Stomach (tissue), 9 donors: Measurements from ENCODE around the gene KLRC4. TPM values are rescaled to one million over a fixed set of nuclear protein-coding genes. Genes with fewer than 3 reads are reported as not detected.
A peak's percentile ranks its signal among the peaks of the same experiment; 100 is the strongest.
"Not testable (repeated sequence)": the region's sequence is repeated elsewhere in the genome, so short reads cannot be mapped to it uniquely, and the experiment has no call there.

ENCODE experiments used
- DNase-seq, 2 donors: peaks; one replicate each; pipeline versions ENCODE4 v3.0.0 to v3.0.0-alpha.2; 2013 to 2019
- H3K27ac ChIP-seq, 5 donors: fragments of 200-600 bp in 4 of 5; sonication (generic) in 4 of 5; one replicate each; pipeline ENCODE4 v1.5.1; 2013 to 2019; ENCODE audit warnings: mild to moderate bottlenecking in 1 of 5, moderate library complexity in 1 of 5
- H3K27me3 ChIP-seq, 3 donors: fragments of 200-600 bp; sonication (generic); one replicate each; pipeline ENCODE4 v1.5.1; 2017 to 2019; ENCODE audit warnings: mixed run types in 1 of 3
- H3K36me3 ChIP-seq, 4 donors: fragments of 200-600 bp; sonication (generic); 1 replicate in 3 of 4; 2 replicates in 1 of 4; pipeline ENCODE4 v1.5.1; 2016 to 2019
- H3K4me1 ChIP-seq, 4 donors: fragments of 200-600 bp; sonication (generic); one replicate each; pipeline ENCODE4 v1.5.1; 2016 to 2019
- H3K4me3 ChIP-seq, 4 donors: fragments of 200-600 bp; sonication (generic) in 3 of 4; one replicate each; pipeline ENCODE4 v1.5.1; 2016 to 2019; ENCODE audit warnings: mild to moderate bottlenecking in 1 of 4
- H3K9me3 ChIP-seq, 4 donors: fragments of 200-600 bp; sonication (generic); one replicate each; pipeline ENCODE4 v1.5.1; 2016 to 2019
- CTCF ChIP-seq, 7 experiments: fragments of 450-650 bp in 4 of 7; fragments of 200-600 bp in 3 of 7; sonication (generic) in 3 of 7; IDR thresholded peaks; one replicate each; pipeline ENCODE4 v1.5.1; 2016 to 2019; ENCODE audit warnings: antibody characterized with exemption in 7 of 7, control low read depth in 2 of 7, mild to moderate bottlenecking in 1 of 7
- EP300 ChIP-seq: sonication (generic); formaldehyde crosslinking; IDR thresholded peaks from one replicate; pipeline ENCODE4 v1.6.1; 2017; ENCODE audit warnings: antibody characterized with exemption
- POLR2A ChIP-seq, 4 donors: fragments of 450-650 bp; IDR thresholded peaks; one replicate each; pipeline ENCODE4 v1.6.1; 2016; ENCODE audit warnings: antibody characterized with exemption in 4 of 4, control low read depth in 2 of 4, mild to moderate bottlenecking in 1 of 4, moderate library complexity in 1 of 4
- POLR2AphosphoS5 ChIP-seq, 3 donors: sonication (generic); formaldehyde crosslinking; IDR thresholded peaks; one replicate each; pipeline ENCODE4 v1.6.1; 2016; ENCODE audit warnings: antibody characterized with exemption in 3 of 3
- WGBS, 5 donors: extraction: QIAGEN DNeasy Blood & Tissue Kit in 3 of 5; methylation state at CpG; one replicate each; pipeline versions ENCODE4 v1.1.5 to v1.1.7; 2013 to 2018; 5-methylcytosine and 5-hydroxymethylcytosine counted together
- intact Hi-C: fragments of 100-400 bp; cut with DNase I; formaldehyde crosslinking; loops from one replicate; pipeline ENCODE4 v1.15.1; 2023; ENCODE audit warnings: low total_unique reads
- polyA plus RNA-seq, 3 donors: library from polyadenylated mRNA; stranded (reverse); fragments of 200-250 nt; gene quantifications; one replicate each; pipeline ENCODE4 v1.2.3, GENCODE V29; 2013
- total RNA-seq, 5 donors: library from RNA; depleted of rRNA; stranded (reverse); fragments of >200 nt; gene quantifications; one replicate each; pipeline versions ENCODE4 v1.1.0 to v1.2.3, GENCODE V29; 2014 to 2016
- donor health status: healthy with polysubstance abuse.
- donor health status: Bipolar disorder and iron deficiency.
- donor health status: healthy.

The KLRC4 gene
- total and polyA plus RNA-seq, 8 donors = 0.13 to 1.3 TPM; not detected in 6

- DNase-seq = no peak
- Histone ChIP-seq H3K4me1 (peaks cover 0 to 17% (median 10%) of the 10 kb centered on the region in 4 donors), H3K27ac (no peak overlapping the region), H3K27me3 (no peaks in the 10 kb centered on the region), H3K9me3 (no peaks in the 10 kb centered on the region), H3K4me3 (no peak overlapping the region), H3K36me3 (no peaks in the 10 kb centered on the region)
- intact Hi-C loops = no loop called here
- TF ChIP-seq POLR2A (IDR thresholded peaks at IDR 0.05) (no peak), CTCF (IDR thresholded peaks at IDR 0.05) (no peak), EP300 (no peak), POLR2AphosphoS5 (IDR thresholded peaks at IDR 0.05) (no peak)
- WGBS, 5 donors = 33 to 59% (median 49%) methylated on average over 2 of the region's 2 CpGs
These were observed 12.3 kb downstream of the KLRC4 start for GRCh38 chr12:10397296-10397695.

- H3K36me3 ChIP-seq, intact Hi-C loops, H3K4me3 ChIP-seq, H3K27me3 ChIP-seq, H3K9me3 ChIP-seq, DNase-seq: not testable (repeated sequence)
- Histone ChIP-seq H3K4me1 (peaks cover 0 to 22% (median 14%) of the 10 kb centered on the region in 4 donors), H3K27ac (peak overlapping the region in 4 of 5 donors; percentile 52 to 70 (median 68))
- 82 to 90% (median 86%) methylated on average over 12 to 15 of the region's 15 CpGs for WGBS, 5 donors
These were observed 13.4 kb downstream of the KLRC4 start for GRCh38 chr12:10396176-10396575.

DNA sequence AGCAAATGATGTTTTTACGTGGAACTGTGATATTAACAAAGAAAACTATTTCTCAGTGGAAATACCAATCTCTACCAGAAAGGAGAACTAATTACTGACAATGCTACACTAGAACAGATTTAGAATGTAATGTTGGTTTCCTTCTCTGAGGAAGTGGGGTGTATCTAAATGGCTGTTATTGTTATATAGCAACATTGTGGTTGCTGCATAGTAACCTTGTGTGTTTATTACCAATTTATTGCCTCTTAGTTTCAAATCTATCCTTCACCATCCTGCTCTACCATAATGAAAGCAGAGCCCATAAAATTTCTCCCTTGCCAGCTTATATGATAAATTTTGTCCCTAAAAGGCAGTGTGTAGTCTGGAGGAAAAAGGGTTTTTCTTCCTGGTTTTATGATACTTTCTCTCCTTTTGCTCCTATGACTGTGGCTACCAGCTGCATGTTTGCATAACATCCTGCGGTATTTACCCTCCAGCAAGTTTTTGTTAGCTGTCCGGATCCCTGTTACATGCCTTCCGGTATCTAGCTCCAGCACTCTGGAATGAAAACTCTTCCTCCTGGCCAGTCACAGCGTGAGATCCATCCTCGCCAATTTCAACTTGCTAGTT is 14.1 kb downstream of the KLRC4 start:
- intact Hi-C loops = no loop called here
- Histone ChIP-seq H3K4me1 (peaks cover 0 to 22% (median 14%) of the 10 kb centered on the region in 4 donors), H3K36me3 (no peaks in the 10 kb centered on the region), H3K27me3 (no peaks in the 10 kb centered on the region), H3K27ac (peak overlapping the region in 4 of 5 donors; percentile 52 to 70 (median 68)), H3K4me3 (no peak overlapping the region), H3K9me3 (no peaks in the 10 kb centered on the region)
- peak; percentile 31 to 73 for DNase-seq
- peak in 2 of 3 donors; percentile 33 to 67 for TF ChIP-seq POLR2AphosphoS5 (IDR thresholded peaks at IDR 0.05)
- peak in 1 of 4 donors; percentile 6 for TF ChIP-seq POLR2A (IDR thresholded peaks at IDR 0.05)
- no peak for TF ChIP-seq EP300
- WGBS, 5 donors = 12 to 31% (median 21%) methylated on average over 6 of the region's 6 CpGs

DNA sequence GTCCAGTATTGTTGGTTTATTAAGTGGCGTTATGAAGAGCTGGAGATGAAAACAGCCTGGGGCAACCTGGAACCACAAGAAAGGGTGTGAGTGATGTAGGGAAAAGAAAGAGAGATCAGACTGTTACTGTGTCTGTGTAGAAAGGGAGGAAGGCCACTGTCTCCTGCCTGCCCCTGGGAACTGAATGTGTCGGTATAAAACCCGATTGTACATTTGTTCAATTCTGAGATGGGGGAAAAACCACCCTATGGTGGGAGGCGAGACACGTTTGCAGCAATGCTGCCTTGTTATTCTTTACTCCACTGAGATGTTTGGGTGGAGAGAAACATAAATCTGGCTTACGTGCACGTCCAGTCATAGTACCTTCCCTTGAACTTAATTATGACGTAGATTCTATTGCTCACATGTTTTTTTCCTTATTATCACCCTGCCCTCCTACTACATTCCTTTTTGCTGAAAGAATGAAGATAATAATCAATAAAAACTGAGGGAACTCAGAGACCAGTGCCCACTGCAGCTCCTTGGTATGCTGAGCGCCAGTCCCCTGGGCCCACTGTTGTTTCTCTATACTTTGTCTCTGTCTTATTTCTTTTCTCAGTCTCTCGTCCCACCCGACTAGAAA is 14.9 kb downstream of the KLRC4 start:
- H3K4me3 ChIP-seq, H3K9me3 ChIP-seq, DNase-seq, intact Hi-C loops, H3K27me3 ChIP-seq, H3K36me3 ChIP-seq: not testable (repeated sequence)
- Histone ChIP-seq H3K27ac (peak overlapping the region in 3 of 5 donors; percentile 52 to 69 (median 68)), H3K4me1 (peaks cover 0 to 22% (median 14%) of the 10 kb centered on the region in 4 donors)
- 77 to 90% (median 80%) methylated on average over 11 of the region's 11 CpGs for WGBS, 5 donors

DNA sequence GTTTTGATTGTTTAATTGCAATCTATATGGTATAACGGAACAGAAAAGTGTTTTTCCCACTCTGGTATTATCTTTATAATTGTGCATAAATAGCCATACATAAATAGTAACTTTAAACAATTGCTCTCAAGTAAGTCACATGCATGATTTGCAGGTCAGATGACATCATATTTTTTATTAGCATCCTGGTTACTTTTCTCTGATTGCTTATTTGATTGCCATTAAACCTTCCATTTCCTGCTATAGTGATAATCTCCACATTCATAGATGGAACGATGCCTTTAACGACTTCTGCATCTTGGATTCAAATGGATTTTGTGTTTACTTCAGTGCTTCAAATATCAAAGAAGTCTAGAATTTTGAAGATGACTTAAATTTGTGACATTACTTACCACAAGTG is 16.3 kb downstream of the KLRC4 start:
- Histone ChIP-seq H3K9me3 (no peaks in the 10 kb centered on the region), H3K36me3 (no peaks in the 10 kb centered on the region), H3K27ac (no peak overlapping the region), H3K27me3 (no peaks in the 10 kb centered on the region), H3K4me3 (no peak overlapping the region), H3K4me1 (peaks cover 0 to 22% (median 14%) of the 10 kb centered on the region in 4 donors)
- no peak for DNase-seq
- TF ChIP-seq POLR2AphosphoS5 (IDR thresholded peaks at IDR 0.05) = no peak
- no peak for TF ChIP-seq CTCF (IDR thresholded peaks at IDR 0.05)
- TF ChIP-seq POLR2A (IDR thresholded peaks at IDR 0.05) = no peak
- TF ChIP-seq EP300 = no peak
- 46 to 65% (median 54%) methylated on average over 3 of the region's 3 CpGs for WGBS, 5 donors
- intact Hi-C loops = no loop called here
